Epidermal melanocyte (primary cell): Measurements from ENCODE around the gene NDOR1.

Experiments
- DNase-seq: peaks from one replicate; pipeline ENCODE4 v3.0.0; 2011; ENCODE audit warnings: low spot score; ENCODE audit not compliant: insufficient read length

NDOR1 gene

GRCh38 chr9:137198051-137198901 is 7.2 kb upstream of the NDOR1 start:
- DNase-seq, result no peak

GRCh38 chr9:137198902-137199283 is 6.6 kb upstream of the NDOR1 start:
- DNase-seq, result no peak

GRCh38 chr9:137199411-137200121 is 5.9 kb upstream of the NDOR1 start:
- DNase-seq, result no peak

GRCh38 chr9:137200311-137201204 is 4.9 kb upstream of the NDOR1 start, which contains the start of gene TPRN:
Gene TPRN (minus strand): TSS chr9:137200741. CDS start chr9:137200711, 30 bp downstream.
- peak; percentile 100 for DNase-seq

- DNase-seq, result no peak
Observed at GRCh38 chr9:137201205-137201868, 4.2 kb upstream of the NDOR1 start.

- DNase-seq, result no peak
Observed at GRCh38 chr9:137202966-137203365, 2.5 kb upstream of the NDOR1 start.

GRCh38 chr9:137204731-137205125 is 772 bp upstream of the NDOR1 start:
- DNase-seq, result no peak

GRCh38 chr9:137206602-137207001 is 1.1 kb downstream of the NDOR1 start:
- DNase-seq, result peak; percentile 13

GRCh38 chr9:137211532-137211931 is 6.0 kb downstream of the NDOR1 start:
- no peak for DNase-seq

- DNase-seq, result no peak
Observed at GRCh38 chr9:137212520-137212919, 7.0 kb downstream of the NDOR1 start.

GRCh38 chr9:137213160-137214060 is 7.9 kb downstream of the NDOR1 start:
- no peak for DNase-seq

- no peak for DNase-seq
Observed at GRCh38 chr9:137214620-137215019, 9.1 kb downstream of the NDOR1 start.

GRCh38 chr9:137215196-137215986 is 9.9 kb downstream of the NDOR1 start:
- no peak for DNase-seq

- DNase-seq, result no peak
Observed at GRCh38 chr9:137216188-137216965, 10.9 kb downstream of the NDOR1 start.

GRCh38 chr9:137217276-137218211 is 12.0 kb downstream of the NDOR1 start:
- peak; percentile 61 for DNase-seq

GRCh38 chr9:137218212-137218753 is 12.8 kb downstream of the NDOR1 start:
- DNase-seq, result no peak

- no peak for DNase-seq
Observed at GRCh38 chr9:137218754-137219271, 13.3 kb downstream of the NDOR1 start.
